Muscle of leg (tissue), 11 donors: ENCODE results near the gene TMEFF1. TPM values are rescaled to one million over a fixed set of nuclear protein-coding genes. Genes with fewer than 3 reads are reported as not detected.
"Not testable (repeated sequence)": the region's sequence is repeated elsewhere in the genome, so short reads cannot be mapped to it uniquely, and the experiment has no call there.

Experiments used
- DNase-seq: peaks from one replicate; pipeline ENCODE4 v3.0.0; 2013
- H3K27ac ChIP-seq: one replicate; pipeline ENCODE4 v1.5.1; 2013; ENCODE audit warnings: mild to moderate bottlenecking, low read length, control low read depth
- H3K27me3 ChIP-seq: one replicate; pipeline ENCODE4 v1.6.1; 2013; ENCODE audit warnings: low read length; ENCODE audit not compliant: control insufficient read depth, insufficient read depth
- H3K36me3 ChIP-seq: one replicate; pipeline ENCODE4 v1.6.1; 2013; ENCODE audit warnings: low read length; ENCODE audit not compliant: control insufficient read depth, insufficient read depth
- H3K4me1 ChIP-seq: one replicate; pipeline ENCODE4 v1.6.1; 2013; ENCODE audit warnings: low read length; ENCODE audit not compliant: control insufficient read depth, insufficient read depth
- H3K4me3 ChIP-seq: one replicate; pipeline ENCODE4 v1.5.1; 2013; ENCODE audit warnings: low read length, control low read depth
- H3K9me3 ChIP-seq: replicated peaks from 2 replicates; pipeline ENCODE4 v1.6.1; 2013; ENCODE audit warnings: low read depth, low read length; ENCODE audit not compliant: control insufficient read depth
- WGBS: methylation state at CpG from one replicate; pipeline ENCODE4 v1.1.5; 2013; ENCODE audit warnings: missing lambda C conversion rate; ENCODE audit not compliant: insufficient coverage; 5-methylcytosine and 5-hydroxymethylcytosine counted together
- polyA plus RNA-seq, 8 donors: library from polyadenylated mRNA; unstranded; fragments of 120-200 nt; gene quantifications; one replicate each; pipeline versions ENCODE4 v1.2.1 to v1.2.3, GENCODE V29; 2013; ENCODE audit warnings: inconsistent platforms in 1 of 8, low replicate concordance in 1 of 8; ENCODE audit not compliant: insufficient read length in 8 of 8, insufficient read depth in 1 of 8
- total RNA-seq: library from RNA; stranded (reverse); fragments of 120-200 nt; gene quantifications from one replicate; pipeline ENCODE4 v1.2.4, GENCODE V29; 2013

Gene TMEFF1
- total and polyA plus RNA-seq, 9 donors = 1.1 to 3.5 (median 2.0) TPM

GRCh38 chr9:100432736-100433135 is 40.2 kb upstream of the TMEFF1 start:
- H3K4me3 ChIP-seq = no peak overlapping the region
- no peak for DNase-seq
- H3K4me1 ChIP-seq = peaks cover 8% of the 10 kb centered on the region
- 85% methylated on average over 3 of the region's 3 CpGs for WGBS
- peaks cover 3% of the 10 kb centered on the region for H3K36me3 ChIP-seq
- H3K27ac ChIP-seq = no peak overlapping the region
- H3K9me3 ChIP-seq = no peaks in the 10 kb centered on the region
- H3K27me3 ChIP-seq = no peaks in the 10 kb centered on the region

DNA sequence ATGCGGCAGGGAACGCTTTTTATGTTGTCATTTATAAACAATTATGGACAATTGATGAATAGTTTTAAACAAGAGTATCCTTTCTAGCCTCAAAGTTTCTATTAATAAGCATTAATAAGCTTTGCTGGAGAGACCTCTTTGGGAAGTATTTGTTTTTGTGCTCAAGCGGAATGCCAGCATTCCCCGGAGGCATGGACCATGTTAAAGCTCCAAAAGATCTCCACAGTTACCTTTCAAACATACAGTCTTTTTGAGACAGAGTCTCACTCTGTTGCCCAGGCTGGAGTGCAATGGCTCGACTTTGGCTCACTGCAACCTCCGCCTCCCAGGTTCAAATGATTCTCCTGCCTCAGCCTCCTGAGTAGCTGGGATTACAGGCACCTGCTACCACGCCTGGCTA is 36.4 kb upstream of the TMEFF1 start:
- no peak for DNase-seq
- Histone ChIP-seq H3K9me3 (no peaks in the 10 kb centered on the region), H3K36me3 (peaks cover 3% of the 10 kb centered on the region), H3K27me3 (no peaks in the 10 kb centered on the region), H3K27ac (no peak overlapping the region), H3K4me3 (no peak overlapping the region), H3K4me1 (no peaks in the 10 kb centered on the region)
- 95% methylated on average over 3 of the region's 7 CpGs for WGBS

DNA sequence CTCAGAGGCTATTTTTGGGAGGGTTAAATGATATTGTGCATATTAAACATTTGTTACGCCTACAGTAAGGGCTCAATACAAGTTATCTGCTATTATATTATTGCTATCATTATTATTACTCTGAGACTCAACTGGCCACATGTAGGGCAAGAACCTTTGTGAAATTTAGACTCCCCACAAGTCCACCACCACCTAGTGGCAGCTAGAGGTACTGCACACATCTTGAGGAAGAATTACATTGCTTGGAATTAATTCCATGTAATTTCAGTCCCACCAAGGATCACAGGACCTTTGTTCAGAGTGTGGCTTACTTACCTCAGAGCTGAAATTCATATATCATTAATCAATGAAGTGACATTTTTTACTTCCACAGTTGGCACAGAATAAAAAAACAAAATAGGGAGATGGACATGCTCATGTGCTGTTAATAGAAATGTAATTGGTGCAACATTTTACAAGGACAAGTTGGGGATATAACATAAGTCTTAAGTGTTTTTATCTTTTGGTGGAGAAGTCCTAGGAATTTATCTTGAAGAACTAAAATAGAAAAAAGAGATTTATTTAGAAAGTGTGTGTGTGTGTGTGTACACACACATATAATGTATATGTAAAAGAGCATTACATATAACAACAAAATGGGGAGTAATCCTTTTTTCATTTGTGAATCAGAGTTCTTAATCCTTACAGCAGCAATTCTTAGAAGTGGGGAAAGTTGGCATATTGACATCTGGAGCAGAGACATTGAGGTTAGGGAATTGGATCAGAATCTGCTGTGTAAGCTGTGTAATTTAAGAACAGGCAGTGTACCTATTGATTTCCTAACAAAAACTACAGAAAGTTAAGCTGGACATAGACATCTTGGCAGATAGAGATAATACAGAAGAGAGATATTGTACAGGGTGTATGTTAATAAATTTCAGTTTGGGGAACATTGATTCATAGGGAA is 34.8 kb upstream of the TMEFF1 start:
- no peaks in the 10 kb centered on the region for H3K27me3 ChIP-seq
- H3K36me3 ChIP-seq = peaks cover 2% of the 10 kb centered on the region
- no peak overlapping the region for H3K27ac ChIP-seq
- H3K4me3 ChIP-seq = no peak overlapping the region
- no peaks in the 10 kb centered on the region for H3K9me3 ChIP-seq
- peak; percentile 70 for DNase-seq
- WGBS = no CpG with 5 or more reads among the region's 1 CpG
- H3K4me1 ChIP-seq = no peaks in the 10 kb centered on the region

- H3K9me3 ChIP-seq = no peaks in the 10 kb centered on the region
- H3K27ac ChIP-seq = peak overlapping the region; percentile 39
- peak; percentile 61 for DNase-seq
- H3K36me3 ChIP-seq = peaks cover 8% of the 10 kb centered on the region
- no peaks in the 10 kb centered on the region for H3K27me3 ChIP-seq
- no CpG with 5 or more reads among the region's 3 CpGs for WGBS
- H3K4me1 ChIP-seq = no peaks in the 10 kb centered on the region
- no peak overlapping the region for H3K4me3 ChIP-seq
These were observed 32.9 kb upstream of the TMEFF1 start for GRCh38 chr9:100440071-100440470.

DNA sequence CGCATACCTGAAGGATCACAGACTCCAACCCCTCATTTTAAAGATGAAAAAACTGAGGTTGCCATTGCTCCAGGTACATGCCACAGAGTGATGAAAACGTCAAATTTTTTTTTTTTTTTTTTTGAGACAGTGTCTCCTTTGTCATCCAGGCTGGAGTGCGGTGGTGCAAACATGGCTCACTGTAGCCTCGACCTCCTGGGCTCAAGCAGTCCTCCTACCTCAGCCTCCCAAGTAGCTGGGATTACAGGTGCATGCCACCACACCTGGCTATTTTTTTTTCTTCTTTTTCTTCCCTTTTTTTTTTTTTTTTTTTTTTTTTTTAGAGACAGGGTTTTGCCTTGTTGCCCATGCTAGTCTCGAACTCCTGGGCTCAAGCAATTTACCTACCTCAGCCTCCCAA is 32.5 kb upstream of the TMEFF1 start:
- H3K27ac ChIP-seq, H3K4me3 ChIP-seq, H3K9me3 ChIP-seq, H3K4me1 ChIP-seq, DNase-seq, H3K27me3 ChIP-seq, H3K36me3 ChIP-seq: not testable (repeated sequence)
- 100% methylated on average over 1 of the region's 5 CpGs for WGBS

DNA sequence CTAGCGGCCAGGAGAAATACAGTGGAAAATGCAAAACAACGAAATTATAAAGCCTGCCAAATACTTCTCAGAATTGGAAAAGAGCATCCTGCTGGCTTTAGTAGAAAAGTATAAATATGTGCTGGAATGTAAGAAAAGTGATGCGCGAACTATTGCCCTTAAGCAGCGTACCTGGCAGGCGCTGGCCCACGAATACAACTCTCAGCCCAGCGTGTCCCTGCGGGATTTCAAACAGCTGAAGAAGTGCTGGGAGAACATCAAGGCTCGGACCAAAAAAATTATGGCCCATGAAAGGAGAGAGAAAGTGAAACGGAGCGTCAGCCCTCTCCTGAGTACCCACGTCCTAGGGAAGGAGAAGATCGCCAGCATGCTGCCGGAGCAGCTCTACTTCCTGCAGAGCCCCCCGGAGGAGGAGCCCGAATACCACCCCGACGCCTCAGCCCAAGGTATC is 31.0 kb upstream of the TMEFF1 start:
- H3K9me3 ChIP-seq = no peaks in the 10 kb centered on the region
- 20% methylated on average over 13 of the region's 19 CpGs for WGBS
- H3K36me3 ChIP-seq = peaks cover 8% of the 10 kb centered on the region
- H3K27me3 ChIP-seq = no peaks in the 10 kb centered on the region
- H3K27ac ChIP-seq = peak overlapping the region; percentile 62
- H3K4me1 ChIP-seq = no peaks in the 10 kb centered on the region
- peak overlapping the region; percentile 29 for H3K4me3 ChIP-seq
- peak; percentile 89 for DNase-seq

DNA sequence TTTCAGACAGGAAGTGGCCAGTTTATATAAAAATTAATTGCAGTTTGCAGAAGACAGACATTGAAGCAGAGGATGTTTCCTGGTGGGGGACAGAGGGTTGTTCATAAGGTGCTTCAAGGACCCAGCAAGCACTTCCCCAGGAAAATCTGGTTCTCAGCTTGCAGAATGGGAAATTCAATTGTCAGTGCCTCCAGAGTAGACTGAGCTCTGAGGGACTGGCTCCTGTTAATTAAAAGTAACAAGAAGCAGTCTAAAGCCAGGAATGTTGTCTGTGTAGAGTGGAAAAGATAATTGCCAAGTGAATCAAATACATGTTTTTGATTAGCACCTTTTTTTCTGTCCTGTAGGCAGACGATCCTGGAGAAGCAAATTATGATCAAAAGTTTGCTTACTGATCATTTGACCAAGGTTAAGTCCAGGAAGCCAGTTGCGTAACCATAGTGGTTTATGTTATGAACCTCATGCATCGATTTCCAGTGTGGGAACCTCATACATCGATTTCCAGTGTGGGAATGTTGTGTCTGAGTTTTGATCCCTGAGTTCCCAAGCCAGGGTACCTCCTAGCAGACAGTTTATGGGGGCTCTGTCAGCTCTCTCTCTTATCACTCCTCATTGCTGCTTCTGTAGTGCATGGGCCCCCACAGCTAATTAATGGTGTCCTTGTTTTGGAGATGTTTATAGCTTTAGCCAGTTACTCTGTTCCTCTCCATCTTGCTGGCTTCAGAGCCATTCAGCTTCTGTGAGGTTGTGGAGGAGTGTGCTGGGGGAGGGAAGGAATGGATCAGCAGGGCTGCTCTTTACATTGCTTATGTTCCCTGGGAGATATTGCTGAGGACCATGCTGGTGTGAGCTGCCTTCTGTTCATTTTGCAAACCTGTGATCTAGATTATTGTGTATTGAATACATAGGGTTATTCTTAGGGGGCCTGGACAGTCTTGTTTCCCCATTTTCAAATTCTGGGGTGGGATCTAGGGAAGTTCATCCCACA is 28.9 kb upstream of the TMEFF1 start:
- no peaks in the 10 kb centered on the region for H3K9me3 ChIP-seq
- no peaks in the 10 kb centered on the region for H3K27me3 ChIP-seq
- WGBS = 65% methylated on average over 4 of the region's 4 CpGs
- no peak for DNase-seq
- no peak overlapping the region for H3K27ac ChIP-seq
- H3K36me3 ChIP-seq = peaks cover 12% of the 10 kb centered on the region
- H3K4me3 ChIP-seq = no peak overlapping the region
- no peaks in the 10 kb centered on the region for H3K4me1 ChIP-seq

GRCh38 chr9:100445161-100445902 is 27.6 kb upstream of the TMEFF1 start:
- H3K4me3 ChIP-seq = no peak overlapping the region
- no peaks in the 10 kb centered on the region for H3K27me3 ChIP-seq
- no peak for DNase-seq
- no CpG with 5 or more reads among the region's 1 CpG for WGBS
- no peaks in the 10 kb centered on the region for H3K9me3 ChIP-seq
- H3K4me1 ChIP-seq = no peaks in the 10 kb centered on the region
- H3K36me3 ChIP-seq = peaks cover 12% of the 10 kb centered on the region
- H3K27ac ChIP-seq = no peak overlapping the region

GRCh38 chr9:100445903-100446549 is 26.9 kb upstream of the TMEFF1 start:
- Histone ChIP-seq H3K27ac (no peak overlapping the region), H3K9me3 (no peaks in the 10 kb centered on the region), H3K36me3 (peaks cover 12% of the 10 kb centered on the region), H3K4me1 (no peaks in the 10 kb centered on the region), H3K27me3 (no peaks in the 10 kb centered on the region), H3K4me3 (no peak overlapping the region)
- no peak for DNase-seq
- 80% methylated on average over 1 of the region's 5 CpGs for WGBS
